Activated CD4-positive, alpha-beta T cell treated with anti-CD3 and anti-CD28 coated beads, Interleukin-2, amount 10 ng/mL, durations not matched to agents 7 days and 5 days (primary cell): ENCODE results near the gene LEFTY1. TPM values are rescaled to one million over a fixed set of nuclear protein-coding genes. Genes with fewer than 3 reads are reported as not detected.

Experiments
- CTCF ChIA-PET: fragments of 350-600 bp; sonication (Branson Sonifier 250); formaldehyde crosslinking; loops from one replicate; lab custom pipeline; 2021; ENCODE audit warnings: antibody characterized with exemption; lab: Charles Lee
- POLR2A ChIA-PET: fragments of 350-600 bp; sonication (Branson Sonifier 250); formaldehyde crosslinking; loops from one replicate; lab custom pipeline; 2021; ENCODE audit warnings: antibody characterized with exemption; lab: Charles Lee
- DNase-seq: peaks from one replicate; pipeline ENCODE4 v3.0.0-alpha.2; 2020
- H3K27ac Mint-ChIP-seq: one replicate; pipeline ENCODE4 v1.8.0; 2021; ENCODE audit warnings: mild to moderate bottlenecking, moderate library complexity, mixed read lengths
- H3K27me3 Mint-ChIP-seq: one replicate; pipeline ENCODE4 v1.8.0; 2021; ENCODE audit warnings: mixed read lengths
- H3K36me3 Mint-ChIP-seq: one replicate; pipeline ENCODE4 v1.8.0; 2021; ENCODE audit warnings: low read depth, mixed read lengths
- H3K4me1 Mint-ChIP-seq: one replicate; pipeline ENCODE4 v1.8.0; 2021; ENCODE audit warnings: mixed read lengths
- H3K4me3 Mint-ChIP-seq: one replicate; pipeline ENCODE4 v1.8.0; 2021; ENCODE audit warnings: mild to moderate bottlenecking, moderate library complexity, mixed read lengths
- H3K9me3 Mint-ChIP-seq: one replicate; pipeline ENCODE4 v1.8.0; 2021; ENCODE audit warnings: mixed read lengths
- total RNA-seq, 2 experiments: library from RNA; stranded (reverse); gene quantifications; one replicate each; pipeline ENCODE4 v1.2.3, GENCODE V29; 2021

Gene LEFTY1
- total RNA-seq, 2 experiments from 2014 or later: not detected

GRCh38 chr1:225911191-225912130, 22.5 kb upstream of the LEFTY1 start:
- CTCF ChIA-PET: interaction anchor here (0.6 to 1.8 kb wide), 14 partner anchors 9 to 884 kb away, joined by 3 to 7 read pairs (median 3); partner anchors contain the start of genes PYCR2, SRP9 and TMEM63A
- DNase-seq: peak; percentile 67
- H3K36me3 Mint-ChIP-seq: peaks cover 6% of the 10 kb centered on the region
- H3K9me3 Mint-ChIP-seq: no peaks in the 10 kb centered on the region
- H3K27me3 Mint-ChIP-seq: no peaks in the 10 kb centered on the region
- no peak overlapping the region for H3K4me3 Mint-ChIP-seq
- peaks cover 24% of the 10 kb centered on the region for H3K4me1 Mint-ChIP-seq
- POLR2A ChIA-PET: no interaction called here
- no peak overlapping the region for H3K27ac Mint-ChIP-seq

- Mint-ChIP-seq H3K27ac (no peak overlapping the region), H3K4me1 (peaks cover 27% of the 10 kb centered on the region), H3K36me3 (peaks cover 3% of the 10 kb centered on the region), H3K4me3 (no peak overlapping the region), H3K27me3 (peaks cover 2% of the 10 kb centered on the region), H3K9me3 (no peaks in the 10 kb centered on the region)
- DNase-seq: no peak
- CTCF ChIA-PET: interaction anchor here (1.5 to 1.8 kb wide), 2 partner anchors 10 to 435 kb away, joined by 4 to 8 read pairs; no protein-coding TSS in a partner anchor
- POLR2A ChIA-PET: no interaction called here
Observed at GRCh38 chr1:225909477-225909876, 20.5 kb upstream of the LEFTY1 start.

DNA sequence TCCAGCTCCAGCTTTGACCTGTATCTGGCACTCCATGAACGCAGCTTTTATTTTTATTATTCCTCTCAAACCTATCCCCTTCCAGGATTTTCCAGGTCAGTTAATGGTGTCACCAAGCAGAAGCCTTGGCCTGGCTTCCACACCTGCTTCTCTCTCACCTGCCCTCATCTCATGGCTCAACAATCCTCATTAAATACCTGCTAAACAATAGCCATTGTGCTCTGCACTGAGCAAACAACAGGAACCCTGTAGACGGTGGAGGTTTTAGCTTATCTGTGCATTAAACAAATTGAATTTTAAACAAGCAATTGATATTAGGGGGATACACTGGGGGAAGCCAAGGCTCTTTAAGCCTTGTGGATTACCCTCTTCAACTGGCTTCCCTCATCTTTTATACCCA, 19.8 kb upstream of the LEFTY1 start:
- Mint-ChIP-seq H3K36me3 (peaks cover 3% of the 10 kb centered on the region), H3K9me3 (no peaks in the 10 kb centered on the region), H3K27ac (peak overlapping the region; percentile 61), H3K27me3 (peaks cover 4% of the 10 kb centered on the region), H3K4me1 (peaks cover 27% of the 10 kb centered on the region), H3K4me3 (no peak overlapping the region)
- POLR2A ChIA-PET: no interaction called here
- DNase-seq: no peak
- CTCF ChIA-PET: interaction anchor here (1.4 to 1.8 kb wide), 3 partner anchors 10 to 434 kb away, joined by 4 to 8 read pairs (median 4); no protein-coding TSS in a partner anchor

DNA sequence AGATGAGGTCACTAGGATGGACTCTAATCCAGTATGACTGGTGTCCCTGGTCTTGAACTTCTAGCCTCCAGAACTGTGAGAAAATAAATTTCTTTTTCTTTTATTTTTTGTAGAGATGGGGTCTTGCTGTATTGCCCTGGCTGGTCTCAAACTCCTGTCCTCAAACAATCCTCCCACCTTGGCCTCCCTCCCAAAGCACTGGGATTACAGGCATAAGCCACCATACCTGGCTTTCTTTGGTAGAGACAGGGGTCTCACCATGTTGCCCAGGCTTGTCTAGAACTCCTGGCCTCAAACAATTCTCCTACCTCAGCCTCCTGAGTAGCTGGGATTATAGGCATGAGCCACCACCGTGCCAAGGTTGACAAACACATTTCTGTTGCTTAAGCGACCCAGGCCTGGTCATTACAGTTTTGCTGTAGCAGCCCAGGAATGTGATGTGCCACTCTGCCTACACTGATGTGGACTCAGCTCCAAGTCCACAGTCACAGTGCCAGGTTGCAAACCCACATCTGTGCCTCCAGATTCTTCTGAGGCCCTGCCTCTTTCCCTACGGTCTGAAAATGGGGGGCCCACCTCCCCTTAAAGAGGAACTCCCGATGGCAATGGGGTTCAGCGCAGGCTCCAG, 19.2 kb upstream of the LEFTY1 start:
- Mint-ChIP-seq H3K4me3 (no peak overlapping the region), H3K9me3 (no peaks in the 10 kb centered on the region), H3K27ac (peak overlapping the region; percentile 61), H3K27me3 (peaks cover 6% of the 10 kb centered on the region), H3K36me3 (peaks cover 3% of the 10 kb centered on the region), H3K4me1 (peaks cover 28% of the 10 kb centered on the region)
- DNase-seq: no peak
- ChIA-PET POLR2A (no interaction called here), CTCF (interaction anchor here (1.4 to 1.8 kb wide), 3 partner anchors 9 to 433 kb away, joined by 4 to 8 read pairs (median 4); no protein-coding TSS in a partner anchor)

DNA sequence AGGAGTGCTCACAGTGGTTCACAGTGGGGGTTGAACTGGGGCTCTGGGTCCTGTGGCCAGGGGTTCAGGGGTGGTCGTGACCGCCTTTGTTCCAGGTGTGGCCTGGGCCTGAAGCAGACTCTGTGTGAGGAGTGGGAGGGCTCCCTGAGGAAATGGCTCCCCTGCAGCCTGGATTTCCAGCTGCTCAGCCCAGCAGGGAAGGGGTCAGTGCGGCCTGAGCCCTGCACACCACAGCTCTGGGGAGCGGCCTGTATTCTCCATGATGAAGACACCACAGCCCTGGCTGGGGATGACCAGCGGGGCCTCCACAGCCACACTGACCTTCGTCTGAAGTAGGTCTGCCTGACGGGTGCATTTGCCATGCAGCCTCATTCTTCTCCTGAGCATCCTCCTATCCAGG, 18.4 kb upstream of the LEFTY1 start:
- POLR2A ChIA-PET: no interaction called here
- no peak for DNase-seq
- H3K27ac Mint-ChIP-seq: no peak overlapping the region

GRCh38 chr1:225906467-225906866, 17.5 kb upstream of the LEFTY1 start:
- Mint-ChIP-seq H3K36me3 (no peaks in the 10 kb centered on the region), H3K4me3 (no peak overlapping the region), H3K9me3 (no peaks in the 10 kb centered on the region), H3K27me3 (peaks cover 6% of the 10 kb centered on the region), H3K4me1 (peaks cover 25% of the 10 kb centered on the region), H3K27ac (peak overlapping the region; percentile 58)
- ChIA-PET POLR2A (no interaction called here), CTCF (interaction anchor here (1.0 to 1.2 kb wide), 4 partner anchors 9 to 432 kb away, joined by 3 to 4 read pairs (median 3); no protein-coding TSS in a partner anchor)
- DNase-seq: no peak

More for the DNA sequence above, 18.4 kb upstream of the LEFTY1 start:
- Mint-ChIP-seq H3K36me3 (peaks cover 3% of the 10 kb centered on the region), H3K4me3 (no peak overlapping the region), H3K27me3 (peaks cover 6% of the 10 kb centered on the region), H3K4me1 (peaks cover 28% of the 10 kb centered on the region), H3K9me3 (no peaks in the 10 kb centered on the region)
- CTCF ChIA-PET: no interaction called here

GRCh38 chr1:225903623-225904022, 14.7 kb upstream of the LEFTY1 start:
- Mint-ChIP-seq H3K27me3 (peaks cover 6% of the 10 kb centered on the region), H3K27ac (no peak overlapping the region), H3K36me3 (no peaks in the 10 kb centered on the region), H3K4me1 (peaks cover 22% of the 10 kb centered on the region), H3K4me3 (no peak overlapping the region), H3K9me3 (no peaks in the 10 kb centered on the region)
- ChIA-PET POLR2A (no interaction called here), CTCF (interaction anchor here (1.1 kb wide), 2 partner anchors 13 to 32 kb away, joined by 3 to 5 read pairs; no protein-coding TSS in a partner anchor)
- DNase-seq: no peak

DNA sequence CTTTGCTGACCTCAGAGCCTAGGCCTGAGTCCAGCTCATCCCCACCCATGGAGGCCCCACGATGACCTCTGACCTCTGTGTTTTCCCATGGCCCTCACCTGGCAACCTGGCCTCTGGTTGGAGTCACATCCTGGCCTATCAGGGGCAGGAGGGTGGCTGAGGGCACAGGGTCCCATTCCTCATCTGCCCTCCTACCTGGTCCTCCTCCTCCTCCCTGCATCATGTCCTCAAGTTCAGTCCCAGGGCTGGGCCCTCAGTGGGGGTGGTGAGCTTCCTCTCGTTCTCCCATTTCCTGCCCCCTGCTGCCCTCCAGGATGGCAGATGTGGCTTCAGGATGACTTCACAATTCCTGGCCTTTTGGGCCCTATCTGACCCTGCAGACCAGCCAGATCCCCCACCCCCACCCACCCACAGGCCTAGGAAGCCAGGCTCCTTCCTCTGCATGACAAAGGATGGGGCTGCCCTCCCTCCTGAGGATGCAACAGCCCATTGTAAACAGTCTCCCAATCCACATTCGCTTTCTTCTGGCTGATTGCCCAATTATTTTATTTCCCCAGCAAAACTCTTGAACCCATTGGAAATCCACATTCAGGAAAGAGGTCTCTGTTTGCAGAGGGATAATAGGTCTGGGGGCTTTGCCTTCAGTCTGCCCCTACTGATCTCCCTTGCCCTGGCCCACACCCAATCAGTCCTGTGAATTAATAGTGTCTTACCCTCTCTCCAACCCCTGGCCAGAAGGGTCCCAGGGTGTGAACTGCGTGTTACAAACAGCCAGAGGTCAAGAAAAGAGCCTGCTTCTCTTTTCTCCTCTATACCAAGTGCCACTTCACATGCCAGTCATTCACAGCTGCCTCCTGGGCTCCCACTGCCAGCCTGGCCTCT, 10.3 kb upstream of the LEFTY1 start:
- Mint-ChIP-seq H3K36me3 (peaks cover 5% of the 10 kb centered on the region), H3K9me3 (no peaks in the 10 kb centered on the region), H3K27me3 (peaks cover 4% of the 10 kb centered on the region), H3K4me1 (peaks cover 51% of the 10 kb centered on the region), H3K4me3 (no peak overlapping the region), H3K27ac (peak overlapping the region; percentile 87)
- ChIA-PET POLR2A (no interaction called here), CTCF (interaction anchor here (1.1 kb wide), 1 partner anchor 10 kb away, joined by 4 read pairs; no protein-coding TSS in a partner anchor)
- no peak for DNase-seq

GRCh38 chr1:225897595-225898514, 8.9 kb upstream of the LEFTY1 start:
- DNase-seq: peak; percentile 50
- Mint-ChIP-seq H3K4me1 (peaks cover 58% of the 10 kb centered on the region), H3K27ac (peak overlapping the region; percentile 93), H3K27me3 (peaks cover 7% of the 10 kb centered on the region), H3K9me3 (no peaks in the 10 kb centered on the region), H3K36me3 (peaks cover 6% of the 10 kb centered on the region), H3K4me3 (peak overlapping the region; percentile 58)
- ChIA-PET POLR2A (interaction anchor here (0.9 to 1.5 kb wide), 2 partner anchors 13 to 120 kb away, joined by 3 to 5 read pairs; partner anchors contain the start of gene SRP9), CTCF (interaction anchor here (0.6 to 2.1 kb wide), 9 partner anchors 8 to 418 kb away, joined by 3 to 7 read pairs (median 4); partner anchors contain the start of genes SRP9 and TMEM63A)

DNA sequence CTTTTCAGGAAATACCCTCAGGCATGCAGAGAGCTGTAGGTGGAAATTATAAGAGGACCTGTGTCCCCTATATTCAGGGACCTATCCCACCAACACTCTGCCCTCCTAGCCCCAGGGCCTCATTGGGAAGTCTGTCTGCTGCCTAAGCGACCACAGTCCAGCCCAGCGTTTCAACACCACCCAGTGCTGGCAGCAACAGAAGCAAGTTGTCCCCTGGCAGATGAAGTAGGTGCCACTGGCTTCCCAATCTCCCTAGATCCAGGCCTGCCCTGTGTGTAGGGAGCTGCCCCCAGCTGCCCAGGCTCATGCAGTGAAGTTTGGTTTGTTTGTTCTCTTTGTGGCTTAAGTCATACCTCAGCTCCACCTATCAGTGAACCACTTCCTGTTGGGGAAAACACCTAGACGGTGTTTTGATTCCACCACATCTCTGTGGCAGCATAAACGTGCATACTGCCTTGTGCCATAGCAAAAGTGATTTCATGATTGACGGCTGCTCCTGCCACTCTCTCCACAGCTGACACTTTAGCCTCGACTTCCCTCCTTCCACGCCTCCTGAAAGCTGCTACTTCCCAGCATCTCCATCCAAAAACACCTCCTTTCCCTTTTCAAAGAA, 8.1 kb upstream of the LEFTY1 start:
- peak overlapping the region; percentile 58 for H3K4me3 Mint-ChIP-seq
- CTCF ChIA-PET: interaction anchor here (0.7 to 2.1 kb wide), 7 partner anchors 9 to 119 kb away, joined by 3 to 7 read pairs (median 4); partner anchors contain the start of genes SRP9 and TMEM63A
- peak; percentile 89 for DNase-seq
- peaks cover 7% of the 10 kb centered on the region for H3K27me3 Mint-ChIP-seq
- POLR2A ChIA-PET: interaction anchor here (0.9 to 1.5 kb wide), 2 partner anchors 12 to 120 kb away, joined by 3 to 5 read pairs; partner anchors contain the start of gene SRP9
- H3K27ac Mint-ChIP-seq: peak overlapping the region; percentile 93
- peaks cover 6% of the 10 kb centered on the region for H3K36me3 Mint-ChIP-seq
- H3K4me1 Mint-ChIP-seq: peaks cover 58% of the 10 kb centered on the region
- no peaks in the 10 kb centered on the region for H3K9me3 Mint-ChIP-seq
